H1 (cell line): ENCODE data around the gene TRABD2B. TPM values are rescaled to one million over a fixed set of nuclear protein-coding genes. Genes with fewer than 3 reads are reported as not detected.

Source experiments
- CTCF ChIA-PET: fragments of 300-600 bp; sonication (Branson Sonifier 250); formaldehyde crosslinking; loops from one replicate; lab custom pipeline; 2021; ENCODE audit not compliant: partially characterized antibody; lab: Charles Lee
- POLR2A ChIA-PET: fragments of 300-600 bp; sonication (Branson Sonifier 250); formaldehyde crosslinking; loops from one replicate; lab custom pipeline; 2021; ENCODE audit warnings: inconsistent platforms; ENCODE audit not compliant: partially characterized antibody; lab: Charles Lee
- DNase-seq, 2 experiments: peaks; one replicate each; pipeline versions ENCODE4 v3.0.0 to v3.0.0-alpha.2; 2010 to 2022; ENCODE audit warnings: low spot score in 2 of 2, low read depth in 1 of 2, mixed read lengths in 1 of 2
- FAIRE-seq: peaks from 2 replicates; lab custom pipeline; 2011; peaks lifted over from hg19 to GRCh38; lab: Jason Lieb, UNC
- H2AFZ ChIP-seq: 2 replicates; pipeline ENCODE4 v1.8.1; 2012; ENCODE audit warnings: low read length, inconsistent platforms
- H2AK5ac ChIP-seq: 2 replicates; pipeline ENCODE4 v1.6.1; 2013; ENCODE audit warnings: low read depth, low read length
- H2BK120ac ChIP-seq: replicated peaks from 2 replicates; pipeline ENCODE3; 2013; ENCODE audit warnings: low read depth, low read length, inconsistent platforms
- H2BK12ac ChIP-seq: 2 replicates; pipeline ENCODE4 v1.6.1; 2013; ENCODE audit warnings: low read depth, low read length
- H2BK15ac ChIP-seq: 2 replicates; pipeline ENCODE4 v1.6.1; 2013; ENCODE audit warnings: low read length
- H2BK20ac ChIP-seq: 2 replicates; pipeline ENCODE4 v1.6.1; 2013; ENCODE audit warnings: low read length
- H2BK5ac ChIP-seq: 2 replicates; pipeline ENCODE4 v1.6.1; 2013; ENCODE audit warnings: low read depth, low read length
- H3K14ac ChIP-seq: 2 replicates; pipeline ENCODE4 v1.6.1; 2013; ENCODE audit warnings: inconsistent platforms; ENCODE audit not compliant: insufficient read length
- H3K18ac ChIP-seq: 2 replicates; pipeline ENCODE4 v1.6.1; 2013; ENCODE audit warnings: low read length; ENCODE audit errors: extremely low read depth
- H3K23ac ChIP-seq: 2 replicates; pipeline ENCODE4 v1.6.1; 2013; ENCODE audit warnings: inconsistent platforms; ENCODE audit not compliant: insufficient read length
- H3K23me2 ChIP-seq: 2 replicates; pipeline ENCODE4 v1.6.1; 2013; ENCODE audit warnings: low read depth, low read length
- H3K27ac ChIP-seq: 2 replicates; pipeline ENCODE4 v1.6.1; 2011; ENCODE audit warnings: low read depth, low read length, inconsistent platforms
- H3K27me3 ChIP-seq, 4 experiments: replicated peaks in 1 of 4; 1 replicate in 1 of 4; 2 replicates in 3 of 4; pipeline versions ENCODE4 v1.6.1 to v1.8.1; 2011 to 2013; ENCODE audit warnings: low read length in 3 of 4, mild to moderate bottlenecking in 3 of 4, inconsistent platforms in 2 of 4, mixed read lengths in 2 of 4, moderate library complexity in 1 of 4; ENCODE audit not compliant: control insufficient read depth in 3 of 4, insufficient read depth in 3 of 4; ENCODE audit errors: extremely low read depth in 1 of 4
- H3K36me3 ChIP-seq, 4 experiments: 2 replicates each; pipeline versions ENCODE4 v1.6.1 to v1.8.1; 2011 to 2013; ENCODE audit warnings: mild to moderate bottlenecking in 4 of 4, low read length in 3 of 4, moderate library complexity in 2 of 4, control low read depth in 1 of 4, inconsistent platforms in 1 of 4; ENCODE audit not compliant: insufficient read depth in 4 of 4, control insufficient read depth in 2 of 4
- H3K4ac ChIP-seq: replicated peaks from 2 replicates; pipeline ENCODE3; 2013; ENCODE audit warnings: low read length, low read depth, mixed read lengths, inconsistent platforms; ENCODE audit not compliant: insufficient read length
- H3K4me1 ChIP-seq, 4 experiments: replicated peaks in 1 of 4; 1 replicate in 1 of 4; 2 replicates in 3 of 4; pipeline versions ENCODE4 v1.6.1 to v1.8.1; 2011 to 2013; ENCODE audit warnings: low read length in 3 of 4, inconsistent platforms in 2 of 4, mixed read lengths in 1 of 4; ENCODE audit not compliant: insufficient read depth in 4 of 4, control insufficient read depth in 3 of 4
- H3K4me2 ChIP-seq, 2 experiments: 2 replicates each; pipeline versions ENCODE4 v1.6.1 to v1.8.1; 2011 to 2013; ENCODE audit warnings: low read depth in 2 of 2, low read length in 2 of 2, control low read depth in 1 of 2, inconsistent platforms in 1 of 2, mild to moderate bottlenecking in 1 of 2; ENCODE audit not compliant: insufficient read depth in 1 of 2
- H3K4me3 ChIP-seq, 4 experiments: fragments of 200-600, 300-600 bp in 1 of 4; sonication (generic), shearing (Covaris generic), sonication (Bioruptor Twin) in 1 of 4; 2 replicates each; pipeline versions ENCODE4 v1.5.1 to v1.8.1; 2011 to 2016; ENCODE audit warnings: low read length in 4 of 4, low read depth in 3 of 4, control low read depth in 2 of 4, inconsistent platforms in 2 of 4, mild to moderate bottlenecking in 2 of 4, mixed read lengths in 1 of 4, moderate library complexity in 1 of 4; ENCODE audit not compliant: insufficient read depth in 2 of 4; ENCODE audit errors: extremely low read depth in 1 of 4
- H3K56ac ChIP-seq: replicated peaks from 2 replicates; pipeline ENCODE3; 2013; ENCODE audit warnings: low read depth, mild to moderate bottlenecking, mixed read lengths, low read length, inconsistent platforms; ENCODE audit not compliant: insufficient read length
- H3K79me1 ChIP-seq: 2 replicates; pipeline ENCODE4 v1.6.1; 2013; ENCODE audit warnings: low read depth, low read length, control low read depth
- H3K79me2 ChIP-seq, 2 experiments: 2 replicates each; pipeline versions ENCODE4 v1.6.1 to v1.8.1; 2012 to 2013; ENCODE audit warnings: low read length in 2 of 2, mild to moderate bottlenecking in 2 of 2, inconsistent platforms in 1 of 2; ENCODE audit not compliant: insufficient read depth in 2 of 2, control insufficient read depth in 1 of 2
- H3K9ac ChIP-seq, 4 experiments: replicated peaks in 1 of 4; 1 replicate in 1 of 4; 2 replicates in 3 of 4; pipeline versions ENCODE4 v1.6.1 to v1.8.1; 2011 to 2013; ENCODE audit warnings: low read depth in 3 of 4, low read length in 3 of 4, control low read depth in 2 of 4, mild to moderate bottlenecking in 2 of 4, moderate library complexity in 2 of 4, inconsistent platforms in 1 of 4; ENCODE audit errors: extremely low read depth in 1 of 4
- H3K9me3 ChIP-seq, 2 experiments: 2 replicates each; pipeline versions ENCODE4 v1.6.1 to v1.8.1; 2012 to 2013; ENCODE audit warnings: mild to moderate bottlenecking in 2 of 2, moderate library complexity in 2 of 2, control low read depth in 1 of 2, inconsistent platforms in 1 of 2, low read depth in 1 of 2, low read length in 1 of 2, mixed read lengths in 1 of 2; ENCODE audit not compliant: insufficient read depth in 2 of 2
- H4K20me1 ChIP-seq, 2 experiments: replicated peaks in 1 of 2; 2 replicates each; pipeline versions ENCODE3 to v1.8.1; 2011 to 2013; ENCODE audit warnings: inconsistent platforms in 2 of 2, low read length in 2 of 2, mild to moderate bottlenecking in 1 of 2; ENCODE audit not compliant: insufficient read depth in 2 of 2, control insufficient read depth in 1 of 2
- H4K5ac ChIP-seq: 2 replicates; pipeline ENCODE4 v1.6.1; 2013; ENCODE audit warnings: low read length, low read depth, mixed read lengths, inconsistent platforms; ENCODE audit not compliant: insufficient read length
- H4K8ac ChIP-seq: 2 replicates; pipeline ENCODE4 v1.8.0; 2013; ENCODE audit warnings: mild to moderate bottlenecking, moderate library complexity, low read length, inconsistent platforms; ENCODE audit not compliant: insufficient read depth; ENCODE audit errors: extremely low read depth
- H4K91ac ChIP-seq: replicated peaks from 2 replicates; pipeline ENCODE3; 2013; ENCODE audit warnings: low read length, mixed read lengths, inconsistent platforms; ENCODE audit not compliant: insufficient read length
- ATF2 ChIP-seq: IDR thresholded peaks from 2 replicates; pipeline ENCODE4 v1.6.1; 2012; ENCODE audit warnings: low read length, inconsistent platforms
- EGR1 ChIP-seq: IDR thresholded peaks from 2 replicates; pipeline ENCODE4 v1.6.1; 2011; ENCODE audit warnings: low read depth, low read length, borderline replicate concordance
- polyA plus RNA-seq, 7 experiments: library from polyadenylated mRNA; depleted of rRNA in 3 of 7; stranded (reverse) in 5 of 7; unstranded in 2 of 7; fragments of >200 nt in 5 of 7; fragments of 200-250 nt in 2 of 7; gene quantifications; 1 replicate in 5 of 7; 2 replicates in 1 of 7; 4 replicates in 1 of 7; pipeline versions ENCODE4 v1.2.1 to v1.2.3, GENCODE V29; 2011 to 2013; ENCODE audit warnings: missing spikeins in 2 of 7, mixed read lengths in 2 of 7
- total RNA-seq: library from RNA; stranded (reverse); fragmentation: NEBNext Ultra II Directional; extraction: Animal tissue kit (Norgen Biotek cat#: 25700); gene quantifications from 2 replicates; pipeline ENCODE4 v1.2.1, GENCODE V29; 2021
- TF ChIP-seq, protein P1 (sequence below): IDR thresholded peaks from 2 replicates; pipeline ENCODE4 v1.6.1; 2011; ENCODE audit warnings: low read depth, mild to moderate bottlenecking, low read length; ENCODE audit not compliant: insufficient read depth

The TRABD2B gene
- total and polyA plus RNA-seq, 2 of the 8 experiments (the other 6 are each of a cell fraction or from before 2014, with no cell fraction given): 0.95 to 3.4 TPM

DNA sequence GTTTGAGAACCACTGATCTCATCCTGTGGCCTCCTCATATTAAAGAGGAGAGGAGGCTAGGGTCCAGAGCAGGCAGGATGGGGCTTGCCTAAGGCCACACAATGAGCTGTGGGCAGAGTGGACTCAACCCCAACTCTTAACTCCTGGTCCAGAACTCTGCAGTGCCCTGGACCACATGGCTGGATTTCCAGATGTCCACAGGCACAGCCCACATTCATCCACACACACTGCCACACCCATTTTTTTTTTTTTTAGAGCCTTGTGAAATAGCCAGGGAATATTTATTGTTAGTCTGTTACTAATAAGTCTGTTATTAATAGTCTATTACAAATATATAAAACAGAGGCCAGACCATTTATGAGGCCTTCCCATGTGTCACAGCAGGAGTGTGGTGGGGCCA is 192.2 kb downstream of the TRABD2B start:
- CTCF ChIA-PET: interaction anchor here (1.2 to 3.1 kb wide), 3 partner anchors 8 to 79 kb away, joined by 4 to 14 read pairs (median 6); no protein-coding TSS in a partner anchor
- no peak for FAIRE-seq

More for the DNA sequence above, 192.2 kb downstream of the TRABD2B start:
- Histone ChIP-seq H3K4me3 (no peak overlapping the region), H4K8ac (no peak overlapping the region), H3K14ac (no peak overlapping the region), H3K27ac (no peak overlapping the region), H3K27me3 (no peaks in the 10 kb centered on the region), H2AK5ac (no peak overlapping the region), H2BK12ac (no peak overlapping the region), H3K23ac (no peak overlapping the region), H3K36me3 (no peaks in the 10 kb centered on the region), H3K9ac (no peak overlapping the region), H4K91ac (no peak overlapping the region), H2AFZ (no peak overlapping the region), H2BK15ac (no peak overlapping the region), H4K20me1 (no peaks in the 10 kb centered on the region), H3K4me2 (no peak overlapping the region), H2BK5ac (no peak overlapping the region)
- POLR2A ChIA-PET: no interaction called here
- TF ChIP-seq, protein P1, sequence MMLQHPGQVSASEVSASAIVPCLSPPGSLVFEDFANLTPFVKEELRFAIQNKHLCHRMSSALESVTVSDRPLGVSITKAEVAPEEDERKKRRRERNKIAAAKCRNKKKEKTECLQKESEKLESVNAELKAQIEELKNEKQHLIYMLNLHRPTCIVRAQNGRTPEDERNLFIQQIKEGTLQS: no peak
- no peak for TF ChIP-seq EGR1
- TF ChIP-seq ATF2: no peak
- TF ChIP-seq, all 59 proteins: peak for 0
- Histone ChIP-seq H2BK120ac (no peak overlapping the region), H4K5ac (no peak overlapping the region), H3K79me1 (no peaks in the 10 kb centered on the region), H2BK20ac (no peak overlapping the region), H3K4ac (no peak overlapping the region), H3K56ac (no peak overlapping the region), H3K18ac (no peak overlapping the region), H3K4me1 (no peaks in the 10 kb centered on the region; a peak in 1 of 7 replicates), H3K79me2 (no peaks in the 10 kb centered on the region), H3K9me3 (no peaks in the 10 kb centered on the region), H3K23me2 (no peaks in the 10 kb centered on the region)
- DNase-seq: no peak
